Measurements from ENCODE around the gene RBBP6.

GRCh38 chr16:24609417-24609739 lies 70.0 kb downstream of the RBBP6 start:
- TF ChIP-seq, protein P1, sequence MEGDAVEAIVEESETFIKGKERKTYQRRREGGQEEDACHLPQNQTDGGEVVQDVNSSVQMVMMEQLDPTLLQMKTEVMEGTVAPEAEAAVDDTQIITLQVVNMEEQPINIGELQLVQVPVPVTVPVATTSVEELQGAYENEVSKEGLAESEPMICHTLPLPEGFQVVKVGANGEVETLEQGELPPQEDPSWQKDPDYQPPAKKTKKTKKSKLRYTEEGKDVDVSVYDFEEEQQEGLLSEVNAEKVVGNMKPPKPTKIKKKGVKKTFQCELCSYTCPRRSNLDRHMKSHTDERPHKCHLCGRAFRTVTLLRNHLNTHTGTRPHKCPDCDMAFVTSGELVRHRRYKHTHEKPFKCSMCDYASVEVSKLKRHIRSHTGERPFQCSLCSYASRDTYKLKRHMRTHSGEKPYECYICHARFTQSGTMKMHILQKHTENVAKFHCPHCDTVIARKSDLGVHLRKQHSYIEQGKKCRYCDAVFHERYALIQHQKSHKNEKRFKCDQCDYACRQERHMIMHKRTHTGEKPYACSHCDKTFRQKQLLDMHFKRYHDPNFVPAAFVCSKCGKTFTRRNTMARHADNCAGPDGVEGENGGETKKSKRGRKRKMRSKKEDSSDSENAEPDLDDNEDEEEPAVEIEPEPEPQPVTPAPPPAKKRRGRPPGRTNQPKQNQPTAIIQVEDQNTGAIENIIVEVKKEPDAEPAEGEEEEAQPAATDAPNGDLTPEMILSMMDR (IDR thresholded peaks at IDR 0.05): no peak
- TF ChIP-seq POLR2A (IDR thresholded peaks at IDR 0.05): no peak

Measured in esophagus squamous epithelium (tissue), 4 donors.